Gastrocnemius medialis (tissue), 4 donors: ENCODE data around the gene TFDP2. TPM values are rescaled to one million over a fixed set of nuclear protein-coding genes. Genes with fewer than 3 reads are reported as not detected.

ENCODE experiments used
- ATAC-seq, 2 donors: fragments of 150-250 bp; one replicate each; pipeline ENCODE4 v1.9.1; 2016
- DNase-seq, 2 donors: peaks; one replicate each; pipeline ENCODE4 v3.0.0-alpha.2; 2019
- H3K27ac ChIP-seq, 4 donors: fragments of 200-600 bp; sonication (generic); 1 replicate in 1 of 4; 2 replicates in 3 of 4; pipeline ENCODE4 v1.5.1; 2016 to 2018; ENCODE audit warnings: mild to moderate bottlenecking in 2 of 4, moderate library complexity in 1 of 4
- H3K27me3 ChIP-seq, 3 donors: fragments of 200-600 bp; sonication (generic) in 2 of 3; 1 replicate in 1 of 3; 2 replicates in 2 of 3; pipeline versions ENCODE4 v1.5.1 to v1.6.0; 2016 to 2019; ENCODE audit warnings: mild to moderate bottlenecking in 1 of 3, moderate library complexity in 1 of 3
- H3K36me3 ChIP-seq, 2 donors: fragments of 200-600 bp; sonication (generic) in 1 of 2; one replicate each; pipeline ENCODE4 v1.5.1; 2017 to 2018
- H3K4me1 ChIP-seq, 2 donors: fragments of 200-600 bp; sonication (generic) in 1 of 2; one replicate each; pipeline ENCODE4 v1.5.1; 2016 to 2017; ENCODE audit warnings: mild to moderate bottlenecking in 2 of 2
- H3K4me3 ChIP-seq, 4 donors: fragments of 200-600 bp; sonication (generic) in 3 of 4; 1 replicate in 1 of 4; 2 replicates in 3 of 4; pipeline ENCODE4 v1.5.1; 2016 to 2019; ENCODE audit warnings: mild to moderate bottlenecking in 2 of 4
- H3K9me3 ChIP-seq, 3 donors: fragments of 200-600 bp; sonication (generic) in 2 of 3; 1 replicate in 1 of 3; 2 replicates in 2 of 3; pipeline ENCODE4 v1.5.1; 2016 to 2019
- POLR2A ChIP-seq, 2 donors: fragments of 450-650 bp; IDR thresholded peaks; one replicate each; pipeline ENCODE4 v1.6.1; 2017; ENCODE audit warnings: antibody characterized with exemption in 2 of 2, mild to moderate bottlenecking in 2 of 2, moderate library complexity in 2 of 2
- in situ Hi-C, 4 donors: fragments of 200-750 bp; cut with MboI; loops; one replicate each; pipeline versions ENCODE4 v1.15.0 to v1.8.0; 2017; ENCODE audit warnings: low sequenced_read_pairs in 4 of 4
- intact Hi-C: fragments of 100-400 bp; cut with DNase I; formaldehyde crosslinking; loops from one replicate; pipeline ENCODE4 v1.15.1; 2023; ENCODE audit warnings: low total_unique reads
- total RNA-seq, 4 donors: library from RNA; depleted of rRNA; stranded (reverse); fragments of >200 nt; gene quantifications; one replicate each; pipeline versions ENCODE4 v1.1.0 to v1.2.3, GENCODE V29; 2016
- TF ChIP-seq, protein P1 (sequence below), 5 experiments: fragments of 450-650 bp in 3 of 5; fragments of 200-600 bp in 2 of 5; sonication (generic) in 2 of 5; IDR thresholded peaks in 4 of 5; conservative IDR thresholded peaks in 1 of 5; 1 replicate in 4 of 5; 2 replicates in 1 of 5; pipeline ENCODE4 v1.5.1; 2016 to 2019; ENCODE audit warnings: antibody characterized with exemption in 5 of 5, mild to moderate bottlenecking in 3 of 5, moderate library complexity in 3 of 5

Gene TFDP2
- total RNA-seq, 4 donors from 2014 or later = 43.0 to 125 (median 52.4) TPM

DNA sequence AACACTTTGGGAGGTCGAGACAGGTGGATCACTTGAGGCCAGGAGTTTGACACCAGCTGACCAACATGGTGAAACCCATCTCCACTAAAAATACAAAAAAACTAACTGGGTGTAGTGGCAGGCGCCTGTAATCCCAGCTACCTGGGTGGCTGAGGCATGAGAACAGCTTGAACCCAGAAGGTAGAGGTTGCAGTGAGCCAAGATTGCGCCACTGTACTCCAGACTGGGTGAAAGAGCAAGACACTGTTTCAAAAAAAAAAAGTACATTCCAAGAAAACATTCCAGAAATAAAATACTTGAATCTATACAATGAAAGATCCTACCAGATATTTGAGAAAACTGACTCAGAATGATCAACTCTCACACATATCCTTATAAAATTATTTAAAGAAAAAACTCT is 30.4 kb downstream of the TFDP2 start:
- no peak overlapping the region for H3K27ac ChIP-seq
- no peak for ATAC-seq
- no peaks in the 10 kb centered on the region for H3K27me3 ChIP-seq
- intact Hi-C loops (no loop called here), in situ Hi-C loops (no loop called here)
- no peaks in the 10 kb centered on the region for H3K36me3 ChIP-seq
- no peak overlapping the region for H3K4me3 ChIP-seq
- TF ChIP-seq POLR2A (IDR thresholded peaks at IDR 0.05) = no peak
- TF ChIP-seq, protein P1, sequence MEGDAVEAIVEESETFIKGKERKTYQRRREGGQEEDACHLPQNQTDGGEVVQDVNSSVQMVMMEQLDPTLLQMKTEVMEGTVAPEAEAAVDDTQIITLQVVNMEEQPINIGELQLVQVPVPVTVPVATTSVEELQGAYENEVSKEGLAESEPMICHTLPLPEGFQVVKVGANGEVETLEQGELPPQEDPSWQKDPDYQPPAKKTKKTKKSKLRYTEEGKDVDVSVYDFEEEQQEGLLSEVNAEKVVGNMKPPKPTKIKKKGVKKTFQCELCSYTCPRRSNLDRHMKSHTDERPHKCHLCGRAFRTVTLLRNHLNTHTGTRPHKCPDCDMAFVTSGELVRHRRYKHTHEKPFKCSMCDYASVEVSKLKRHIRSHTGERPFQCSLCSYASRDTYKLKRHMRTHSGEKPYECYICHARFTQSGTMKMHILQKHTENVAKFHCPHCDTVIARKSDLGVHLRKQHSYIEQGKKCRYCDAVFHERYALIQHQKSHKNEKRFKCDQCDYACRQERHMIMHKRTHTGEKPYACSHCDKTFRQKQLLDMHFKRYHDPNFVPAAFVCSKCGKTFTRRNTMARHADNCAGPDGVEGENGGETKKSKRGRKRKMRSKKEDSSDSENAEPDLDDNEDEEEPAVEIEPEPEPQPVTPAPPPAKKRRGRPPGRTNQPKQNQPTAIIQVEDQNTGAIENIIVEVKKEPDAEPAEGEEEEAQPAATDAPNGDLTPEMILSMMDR (IDR thresholded peaks at IDR 0.05 in 4 of 5, conservative IDR thresholded peaks at IDR 0.05 in 1 of 5) = no peak
- DNase-seq = no peak
- peaks cover 0 to 6% of the 10 kb centered on the region in 2 donors for H3K4me1 ChIP-seq
- no peaks in the 10 kb centered on the region for H3K9me3 ChIP-seq

DNA sequence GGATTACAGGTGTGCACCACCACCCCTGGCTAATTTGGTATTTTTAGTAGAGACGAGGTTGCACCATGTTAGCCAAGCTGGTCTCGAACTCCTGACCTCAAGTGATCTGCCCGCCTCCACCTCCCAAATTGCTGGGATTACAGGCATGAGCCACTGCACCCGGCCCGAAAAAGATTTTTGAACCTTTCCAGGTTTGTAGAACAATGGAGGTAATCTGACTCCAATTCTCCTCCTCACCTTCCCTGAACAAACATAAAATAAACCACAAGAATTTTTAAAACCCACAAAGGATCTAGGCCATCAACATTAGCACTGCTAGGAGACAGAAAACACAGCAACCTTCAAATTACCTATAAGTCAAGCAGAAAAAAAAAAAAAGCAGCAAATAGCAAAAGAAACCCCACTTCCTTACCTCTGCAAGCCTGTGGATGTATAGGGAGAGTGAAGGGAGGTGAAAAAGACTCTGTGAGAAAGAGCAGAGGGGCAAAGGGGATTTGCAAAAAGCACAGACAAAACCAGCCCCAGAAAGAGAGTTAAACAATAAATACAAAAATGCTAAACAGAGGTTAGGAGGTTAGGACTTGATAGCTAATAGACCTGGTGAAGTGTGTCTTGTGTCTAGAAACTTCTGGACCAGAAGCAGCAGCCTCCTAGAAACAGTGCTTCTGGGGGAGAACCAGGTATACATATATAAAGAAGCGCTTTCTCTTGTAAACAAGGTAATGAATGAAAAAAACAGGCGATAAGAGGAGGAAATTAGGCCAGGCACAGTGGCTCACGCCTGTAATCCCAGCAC is 32.1 kb downstream of the TFDP2 start:
- DNase-seq (no peak), ATAC-seq (no peak)
- H3K27ac ChIP-seq = no peak overlapping the region
- no peaks in the 10 kb centered on the region for H3K9me3 ChIP-seq
- peaks cover 0 to 6% of the 10 kb centered on the region in 2 donors for H3K4me1 ChIP-seq
- H3K36me3 ChIP-seq = no peaks in the 10 kb centered on the region
- in situ Hi-C loops = no loop called here
- intact Hi-C loops = no loop called here
- H3K27me3 ChIP-seq = no peaks in the 10 kb centered on the region
- TF ChIP-seq POLR2A (IDR thresholded peaks at IDR 0.05) = no peak
- TF ChIP-seq, protein P1 (IDR thresholded peaks at IDR 0.05 in 4 of 5, conservative IDR thresholded peaks at IDR 0.05 in 1 of 5) = no peak
- H3K4me3 ChIP-seq = no peak overlapping the region

DNA sequence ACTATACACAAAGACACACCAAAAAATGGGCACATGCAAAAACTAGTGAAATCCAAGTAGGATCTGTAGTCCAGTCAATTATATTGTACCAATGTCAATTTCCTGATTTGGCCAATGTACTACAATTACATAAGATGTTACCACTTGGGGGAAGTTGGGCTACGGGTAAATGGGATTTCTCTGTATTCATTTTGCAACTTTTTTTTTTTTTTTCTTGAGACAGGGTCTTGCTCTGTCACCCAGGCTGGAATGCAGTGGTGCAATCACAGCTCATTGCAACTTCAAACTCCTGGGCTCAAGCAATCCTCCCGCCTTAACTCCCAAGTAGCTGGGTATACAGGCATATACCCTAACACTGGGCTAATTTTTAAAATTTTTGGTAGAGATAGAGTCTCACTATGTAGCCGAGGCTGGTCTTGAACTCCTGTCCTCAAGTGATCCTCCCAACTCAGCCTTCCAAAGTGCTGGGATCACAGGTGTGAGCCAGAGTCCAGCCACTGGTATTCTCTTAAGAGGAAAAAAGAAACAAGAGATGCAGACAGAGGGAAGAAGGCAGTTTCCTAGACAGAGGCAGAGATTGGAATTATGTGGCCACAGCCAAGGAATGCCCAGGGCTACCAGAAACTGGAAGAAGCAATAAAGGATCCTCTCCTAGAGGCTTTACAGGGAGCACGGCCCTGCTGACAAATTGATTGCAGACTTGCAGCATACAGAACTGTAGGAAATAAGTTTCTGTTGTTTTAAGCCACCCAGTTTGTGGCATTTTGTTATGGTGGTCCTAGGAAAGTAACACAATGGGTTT is 33.3 kb downstream of the TFDP2 start:
- H3K4me1 ChIP-seq = peaks cover 0 to 5% of the 10 kb centered on the region in 2 donors
- H3K4me3 ChIP-seq = no peak overlapping the region
- TF ChIP-seq, protein P1 (IDR thresholded peaks at IDR 0.05 in 4 of 5, conservative IDR thresholded peaks at IDR 0.05 in 1 of 5) = no peak
- no peak for TF ChIP-seq POLR2A (IDR thresholded peaks at IDR 0.05)
- no peak overlapping the region for H3K27ac ChIP-seq
- intact Hi-C loops (no loop called here), in situ Hi-C loops (no loop called here)
- no peaks in the 10 kb centered on the region for H3K9me3 ChIP-seq
- H3K27me3 ChIP-seq = no peaks in the 10 kb centered on the region
- ATAC-seq (no peak), DNase-seq (no peak)
- H3K36me3 ChIP-seq = no peaks in the 10 kb centered on the region

DNA sequence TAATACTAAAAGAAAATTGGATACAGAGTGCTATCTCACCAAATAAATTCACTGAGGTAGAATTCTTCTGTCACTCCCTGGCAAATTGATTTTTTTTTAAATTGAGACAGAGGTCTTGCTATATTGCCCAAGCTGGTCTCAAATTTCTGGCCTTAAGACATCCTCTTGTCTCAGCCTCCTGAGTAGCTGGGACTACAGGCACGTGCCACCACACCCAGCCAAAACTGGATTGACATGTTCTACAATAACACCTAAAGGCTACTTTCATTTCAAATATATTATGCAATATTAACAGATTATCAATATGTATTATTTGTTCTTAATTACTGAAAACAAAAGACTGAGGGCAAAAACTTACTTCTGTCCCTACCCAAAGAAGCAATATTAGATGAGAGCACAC is 36.7 kb downstream of the TFDP2 start:
- intact Hi-C loops (no loop called here), in situ Hi-C loops (no loop called here)
- H3K9me3 ChIP-seq = no peaks in the 10 kb centered on the region
- ATAC-seq (no peak), DNase-seq (no peak)
- no peak overlapping the region for H3K27ac ChIP-seq
- H3K4me3 ChIP-seq = no peak overlapping the region
- no peaks in the 10 kb centered on the region for H3K4me1 ChIP-seq
- no peaks in the 10 kb centered on the region for H3K27me3 ChIP-seq
- TF ChIP-seq, protein P1 (IDR thresholded peaks at IDR 0.05 in 4 of 5, conservative IDR thresholded peaks at IDR 0.05 in 1 of 5) = no peak
- no peak for TF ChIP-seq POLR2A (IDR thresholded peaks at IDR 0.05)
- no peaks in the 10 kb centered on the region for H3K36me3 ChIP-seq
